ENCODE data around the gene PRDM11. TPM values are rescaled to one million over a fixed set of nuclear protein-coding genes. Genes with fewer than 3 reads are reported as not detected.

The PRDM11 gene
- total RNA-seq, 2 donors from 2014 or later: 10.4 to 15.2 TPM

DNA sequence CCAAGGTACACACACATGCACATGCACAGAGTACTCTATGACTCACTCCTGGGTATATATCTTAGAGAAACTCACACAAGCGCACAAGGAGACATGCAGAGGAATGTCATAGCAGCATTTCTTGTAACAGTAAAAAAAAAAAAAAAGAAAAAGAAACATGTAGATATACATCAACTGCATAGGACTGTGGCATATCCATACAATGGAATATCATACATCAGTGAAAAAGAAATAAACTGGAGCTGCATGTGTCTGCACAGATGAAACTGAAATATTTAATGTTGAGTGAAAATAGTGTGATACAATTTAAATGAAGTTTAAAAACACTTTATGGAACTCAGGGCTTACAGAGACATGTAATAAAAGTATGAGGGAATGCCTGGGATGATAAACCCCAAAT, 93.3 kb downstream of the PRDM11 start:
- Histone ChIP-seq H3K4me3 (ENCODE audit: low read length) (no peak overlapping the region), H3K9ac (ENCODE audit: extremely low read depth, low read length, poor library complexity, severe bottlenecking) (no peak overlapping the region), H3K4me1 (ENCODE audit: control insufficient read depth, insufficient read depth, low read length) (no peaks in the 10 kb centered on the region), H3K36me3 (ENCODE audit: control insufficient read depth, insufficient read depth, low read length) (no peaks in the 10 kb centered on the region), H3K27me3 (ENCODE audit: control insufficient read depth, insufficient read depth, low read length, poor library complexity, severe bottlenecking) (peaks cover 18% of the 10 kb centered on the region), H3K9me3 (ENCODE audit: control insufficient read depth, low read length) (peaks cover 9% of the 10 kb centered on the region), H3K27ac (ENCODE audit: low read depth, low read length) (no peak overlapping the region)
- Mint-ChIP-seq H3K4me3 (no peak overlapping the region), H3K27me3 (ENCODE audit: insufficient read depth) (peaks cover 18% of the 10 kb centered on the region), H3K36me3 (ENCODE audit: low read depth) (no peaks in the 10 kb centered on the region), H3K27ac (no peak overlapping the region), H3K4me1 (peaks cover 6% of the 10 kb centered on the region), H3K9me3 (peaks cover 4% of the 10 kb centered on the region)
- TF ChIP-seq, protein P1, sequence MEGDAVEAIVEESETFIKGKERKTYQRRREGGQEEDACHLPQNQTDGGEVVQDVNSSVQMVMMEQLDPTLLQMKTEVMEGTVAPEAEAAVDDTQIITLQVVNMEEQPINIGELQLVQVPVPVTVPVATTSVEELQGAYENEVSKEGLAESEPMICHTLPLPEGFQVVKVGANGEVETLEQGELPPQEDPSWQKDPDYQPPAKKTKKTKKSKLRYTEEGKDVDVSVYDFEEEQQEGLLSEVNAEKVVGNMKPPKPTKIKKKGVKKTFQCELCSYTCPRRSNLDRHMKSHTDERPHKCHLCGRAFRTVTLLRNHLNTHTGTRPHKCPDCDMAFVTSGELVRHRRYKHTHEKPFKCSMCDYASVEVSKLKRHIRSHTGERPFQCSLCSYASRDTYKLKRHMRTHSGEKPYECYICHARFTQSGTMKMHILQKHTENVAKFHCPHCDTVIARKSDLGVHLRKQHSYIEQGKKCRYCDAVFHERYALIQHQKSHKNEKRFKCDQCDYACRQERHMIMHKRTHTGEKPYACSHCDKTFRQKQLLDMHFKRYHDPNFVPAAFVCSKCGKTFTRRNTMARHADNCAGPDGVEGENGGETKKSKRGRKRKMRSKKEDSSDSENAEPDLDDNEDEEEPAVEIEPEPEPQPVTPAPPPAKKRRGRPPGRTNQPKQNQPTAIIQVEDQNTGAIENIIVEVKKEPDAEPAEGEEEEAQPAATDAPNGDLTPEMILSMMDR (conservative IDR thresholded peaks at IDR 0.05): no peak
- 100% methylated on average over 1 of the region's 1 CpG; no CpG with 5 or more reads in 1 of the 2 experiments for WGBS, 2 experiments (ENCODE audit: insufficient coverage in 1 of 2, insufficient read length in 1 of 2)
- no peak for DNase-seq

DNA sequence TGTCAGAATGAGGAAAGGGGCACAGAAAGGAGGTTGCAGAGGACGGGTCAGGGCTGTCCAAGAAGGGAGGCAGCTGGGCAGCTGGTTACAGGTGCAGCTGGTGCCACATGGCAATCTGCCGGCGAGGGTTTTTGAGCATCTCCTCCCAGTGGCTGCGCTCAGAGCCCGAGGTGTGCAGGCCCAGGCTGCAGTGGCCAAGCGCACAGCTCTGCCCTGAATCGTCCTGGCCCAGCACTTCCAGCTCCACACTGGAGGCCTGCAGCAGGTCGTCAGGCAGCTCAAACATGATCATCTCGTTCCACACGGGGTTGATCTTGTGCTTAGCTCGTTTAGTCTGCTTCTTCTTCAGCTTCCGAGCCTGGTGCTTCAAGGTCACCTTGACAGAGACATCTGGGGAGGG, 97.5 kb downstream of the PRDM11 start:
- H3K9me3 Mint-ChIP-seq: peaks cover 4% of the 10 kb centered on the region
- H3K27ac ChIP-seq (ENCODE audit: low read depth, low read length): no peak overlapping the region
- no peaks in the 10 kb centered on the region for H3K36me3 Mint-ChIP-seq (ENCODE audit: low read depth)
- no peak overlapping the region for H3K4me3 Mint-ChIP-seq
- H3K27me3 Mint-ChIP-seq (ENCODE audit: insufficient read depth): peaks cover 2% of the 10 kb centered on the region
- H3K9me3 ChIP-seq (ENCODE audit: control insufficient read depth, low read length): peaks cover 9% of the 10 kb centered on the region
- TF ChIP-seq, protein P1 (conservative IDR thresholded peaks at IDR 0.05): no peak
- no peak overlapping the region for H3K4me3 ChIP-seq (ENCODE audit: low read length)
- no peaks in the 10 kb centered on the region for H3K27me3 ChIP-seq (ENCODE audit: control insufficient read depth, insufficient read depth, low read length, poor library complexity, severe bottlenecking)
- H3K9ac ChIP-seq (ENCODE audit: extremely low read depth, low read length, poor library complexity, severe bottlenecking): no peak overlapping the region
- H3K4me1 Mint-ChIP-seq: peaks cover 5% of the 10 kb centered on the region
- DNase-seq: no peak
- H3K27ac Mint-ChIP-seq: no peak overlapping the region
- no peaks in the 10 kb centered on the region for H3K36me3 ChIP-seq (ENCODE audit: control insufficient read depth, insufficient read depth, low read length)
- WGBS, 2 experiments (ENCODE audit: insufficient coverage in 1 of 2, insufficient read length in 1 of 2): 85 to 95% methylated on average over 10 to 12 of the region's 12 CpGs
- no peaks in the 10 kb centered on the region for H3K4me1 ChIP-seq (ENCODE audit: control insufficient read depth, insufficient read depth, low read length)

DNA sequence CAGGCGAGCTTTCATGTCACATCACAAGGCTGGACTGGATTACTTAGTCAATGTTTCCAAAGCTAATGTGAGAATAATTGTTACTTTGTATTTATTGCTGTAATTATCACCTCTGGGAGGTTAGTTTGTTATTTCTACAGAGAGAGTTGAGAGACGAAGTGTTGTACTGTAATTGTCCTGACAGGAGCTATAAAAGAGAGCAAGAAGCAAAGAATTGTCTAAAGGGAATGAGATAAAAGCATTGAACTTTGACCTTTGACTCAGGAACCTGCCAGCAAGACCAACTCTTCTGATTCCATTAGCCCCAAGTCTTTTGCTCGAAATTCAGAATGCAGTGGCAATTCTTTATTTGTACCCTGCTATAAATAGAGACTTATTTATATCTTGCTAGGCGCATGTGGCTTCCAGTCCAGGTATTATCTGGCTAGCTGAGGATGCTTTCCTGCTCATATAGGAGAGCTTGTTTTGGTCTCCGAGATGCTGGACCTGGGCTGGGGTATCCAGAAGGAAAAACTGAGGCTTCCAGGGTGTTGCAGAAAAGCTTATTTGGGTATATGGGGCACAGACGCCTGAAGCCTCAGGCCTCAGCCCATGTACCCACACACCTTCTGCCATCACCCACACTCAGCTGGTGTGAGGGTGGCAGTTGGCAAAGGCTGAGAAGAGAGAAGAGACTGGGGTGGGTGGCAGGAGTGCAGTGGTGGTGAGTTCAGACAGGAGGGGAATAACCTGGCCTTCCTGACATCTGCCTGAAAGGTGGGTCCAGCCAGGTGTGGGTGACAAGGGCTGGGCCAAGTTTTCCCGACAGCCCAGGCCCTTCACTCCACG, 99.0 kb downstream of the PRDM11 start:
- Histone ChIP-seq H3K9ac (ENCODE audit: extremely low read depth, low read length, poor library complexity, severe bottlenecking) (no peak overlapping the region), H3K36me3 (ENCODE audit: control insufficient read depth, insufficient read depth, low read length) (no peaks in the 10 kb centered on the region), H3K27me3 (ENCODE audit: control insufficient read depth, insufficient read depth, low read length, poor library complexity, severe bottlenecking) (no peaks in the 10 kb centered on the region), H3K4me1 (ENCODE audit: control insufficient read depth, insufficient read depth, low read length) (no peaks in the 10 kb centered on the region), H3K4me3 (ENCODE audit: low read length) (no peak overlapping the region), H3K27ac (ENCODE audit: low read depth, low read length) (no peak overlapping the region), H3K9me3 (ENCODE audit: control insufficient read depth, low read length) (no peaks in the 10 kb centered on the region)
- WGBS, 2 experiments (ENCODE audit: insufficient coverage in 1 of 2, insufficient read length in 1 of 2): 88 to 91% methylated on average over 5 to 7 of the region's 8 CpGs
- Mint-ChIP-seq H3K36me3 (ENCODE audit: low read depth) (no peaks in the 10 kb centered on the region), H3K9me3 (no peaks in the 10 kb centered on the region), H3K4me1 (peaks cover 5% of the 10 kb centered on the region), H3K4me3 (no peak overlapping the region), H3K27ac (no peak overlapping the region), H3K27me3 (ENCODE audit: insufficient read depth) (peaks cover 2% of the 10 kb centered on the region)
- TF ChIP-seq, protein P1 (conservative IDR thresholded peaks at IDR 0.05): no peak
- DNase-seq: no peak

Data from endodermal cell (in vitro differentiated cells).